Measurements from ENCODE around the gene TMA7B.

DNA sequence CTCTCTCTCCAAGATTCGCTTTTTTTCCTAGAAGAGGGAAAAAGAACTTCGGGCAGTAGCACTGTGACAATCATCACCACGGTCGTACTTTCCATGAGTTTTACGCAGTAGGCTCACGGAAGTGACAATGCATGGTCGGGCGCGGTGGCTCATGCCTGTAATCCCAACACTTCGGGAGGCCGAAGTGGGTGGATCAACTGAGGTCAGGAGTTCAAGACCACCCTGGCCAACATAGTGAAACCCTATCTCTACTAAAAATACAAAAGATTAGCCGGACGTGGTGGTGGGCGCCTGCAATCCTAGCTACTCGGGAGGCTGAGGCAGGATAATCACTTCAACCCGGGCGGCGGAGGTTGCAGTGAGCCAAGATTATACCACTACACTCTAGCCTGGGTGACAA is 35.9 kb upstream of the TMA7B start:
- no peak for TF ChIP-seq EZH2phosphoT487 (IDR thresholded peaks at IDR 0.05; ENCODE audit: insufficient read depth, low read depth)
- TF ChIP-seq EZH2 (IDR thresholded peaks at IDR 0.05; ENCODE audit: insufficient read depth, poor library complexity, severe bottlenecking) = no peak
